ENCODE results near the gene ZBED4. TPM values are rescaled to one million over a fixed set of nuclear protein-coding genes. Genes with fewer than 3 reads are reported as not detected.

Gene ZBED4
- total RNA-seq, 1 experiment from 2014 or later: 23.0 TPM

DNA sequence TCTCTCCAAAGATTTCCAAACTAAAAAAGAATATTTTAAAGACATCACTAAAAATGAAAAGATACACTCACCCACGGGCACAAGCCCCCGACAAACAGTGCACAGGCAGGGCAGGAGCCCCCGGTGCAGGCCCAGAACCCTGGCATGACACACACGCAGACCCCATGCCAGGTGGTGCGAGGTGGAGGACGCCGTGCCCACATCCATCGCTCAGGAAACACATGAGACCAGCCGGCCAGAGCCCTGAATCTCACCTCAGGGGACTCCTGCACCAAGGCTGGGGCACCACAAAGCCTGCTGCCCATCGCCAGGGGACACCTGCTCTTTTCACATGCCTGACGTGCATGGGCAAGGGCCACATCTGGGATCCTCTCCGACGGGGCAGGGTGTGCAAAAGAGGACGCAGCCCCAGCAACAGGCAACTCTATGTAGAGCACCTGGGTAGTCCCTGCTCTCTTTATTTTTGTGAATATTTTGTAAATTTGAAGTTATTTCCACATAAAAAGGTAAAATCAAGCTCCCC lies 39.4 kb upstream of the ZBED4 start:
- Mint-ChIP-seq H3K27me3 (ENCODE audit: low read depth) (no peaks in the 10 kb centered on the region), H3K9me3 (no peaks in the 10 kb centered on the region), H3K27ac (peak overlapping the region in 1 of 3 experiments; percentile 47; a peak in 1 of 7 replicates), H3K36me3 (ENCODE audit: insufficient read depth in 1 of 3, low read depth in 3 of 3) (peaks cover 22 to 62% (median 55%) of the 10 kb centered on the region in 3 experiments), H3K4me3 (no peak overlapping the region), H3K4me1 (no peaks in the 10 kb centered on the region)
- Histone ChIP-seq H3K9me3 (ENCODE audit: control insufficient read depth, low read depth, low read length) (no peaks in the 10 kb centered on the region), H3K23me2 (ENCODE audit: insufficient read length, low read depth, low read length, poor library complexity, severe bottlenecking) (peaks cover 2% of the 10 kb centered on the region), H2BK15ac (ENCODE audit: low read depth, low read length) (no peak overlapping the region), H3K23ac (ENCODE audit: insufficient read length, low read depth, low read length) (no peak overlapping the region), H2BK5ac (ENCODE audit: insufficient read length, low read length) (no peak overlapping the region), H3K27ac (ENCODE audit: insufficient read length, low read depth, low read length) (no peak overlapping the region), H4K5ac (ENCODE audit: insufficient read length, low read depth, low read length) (no peak overlapping the region), H3K4me2 (ENCODE audit: insufficient read depth, insufficient read length, low read length) (no peak overlapping the region), H4K20me1 (ENCODE audit: control insufficient read depth, insufficient read depth, insufficient read length) (no peaks in the 10 kb centered on the region), H3K27me3 (ENCODE audit: insufficient read depth, low read length) (no peaks in the 10 kb centered on the region), H3K14ac (ENCODE audit: insufficient read depth, low read length) (no peak overlapping the region; the same call in 1 of the 2 replicates), H2BK20ac (ENCODE audit: low read depth, low read length, poor library complexity, severe bottlenecking) (no peak overlapping the region), H3K4me1 (ENCODE audit: insufficient read depth, low read length) (no peaks in the 10 kb centered on the region), H4K8ac (replicated peaks; ENCODE audit: insufficient read length, low read depth, low read length) (no peak overlapping the region), H3K9ac (ENCODE audit: extremely low read depth, insufficient read length, low read length) (no peak overlapping the region), H3K56ac (ENCODE audit: insufficient read length, low read depth, low read length) (no peak overlapping the region), H3K18ac (ENCODE audit: insufficient read length, low read depth, low read length) (no peak overlapping the region), H2AK5ac (ENCODE audit: insufficient read length, low read length) (no peak overlapping the region), H2BK120ac (ENCODE audit: low read depth, low read length, poor library complexity, severe bottlenecking) (no peak overlapping the region), H3K79me2 (ENCODE audit: insufficient read depth, low read length) (peaks cover 61% of the 10 kb centered on the region; the same call in 1 of the 2 replicates), H2AFZ (ENCODE audit: low read length) (no peak overlapping the region), H2BK12ac (ENCODE audit: insufficient read length, low read depth, low read length) (no peak overlapping the region), H4K91ac (ENCODE audit: insufficient read length, low read depth, low read length) (no peak overlapping the region), H3T11ph (ENCODE audit: low read length) (no peak overlapping the region), H3K79me1 (ENCODE audit: insufficient read depth, low read depth, low read length, poor library complexity, severe bottlenecking) (peaks cover 14% of the 10 kb centered on the region), H3K4ac (ENCODE audit: low read depth, low read length) (no peak overlapping the region)
- TF ChIP-seq, protein P1, sequence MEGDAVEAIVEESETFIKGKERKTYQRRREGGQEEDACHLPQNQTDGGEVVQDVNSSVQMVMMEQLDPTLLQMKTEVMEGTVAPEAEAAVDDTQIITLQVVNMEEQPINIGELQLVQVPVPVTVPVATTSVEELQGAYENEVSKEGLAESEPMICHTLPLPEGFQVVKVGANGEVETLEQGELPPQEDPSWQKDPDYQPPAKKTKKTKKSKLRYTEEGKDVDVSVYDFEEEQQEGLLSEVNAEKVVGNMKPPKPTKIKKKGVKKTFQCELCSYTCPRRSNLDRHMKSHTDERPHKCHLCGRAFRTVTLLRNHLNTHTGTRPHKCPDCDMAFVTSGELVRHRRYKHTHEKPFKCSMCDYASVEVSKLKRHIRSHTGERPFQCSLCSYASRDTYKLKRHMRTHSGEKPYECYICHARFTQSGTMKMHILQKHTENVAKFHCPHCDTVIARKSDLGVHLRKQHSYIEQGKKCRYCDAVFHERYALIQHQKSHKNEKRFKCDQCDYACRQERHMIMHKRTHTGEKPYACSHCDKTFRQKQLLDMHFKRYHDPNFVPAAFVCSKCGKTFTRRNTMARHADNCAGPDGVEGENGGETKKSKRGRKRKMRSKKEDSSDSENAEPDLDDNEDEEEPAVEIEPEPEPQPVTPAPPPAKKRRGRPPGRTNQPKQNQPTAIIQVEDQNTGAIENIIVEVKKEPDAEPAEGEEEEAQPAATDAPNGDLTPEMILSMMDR (conservative IDR thresholded peaks at IDR 0.05): no peak
- no CpG with 5 or more reads among the region's 14 CpGs for WGBS (ENCODE audit: extremely low coverage, insufficient read length, low lambda C conversion rate)
- DNase-seq: no peak

Measured in H9 (cell line).